A172 (cell line): Measurements from ENCODE around the gene PDE4D. TPM values are rescaled to one million over a fixed set of nuclear protein-coding genes. Genes with fewer than 3 reads are reported as not detected.
"Not testable (repeated sequence)": the region's sequence is repeated elsewhere in the genome, so short reads cannot be mapped to it uniquely, and the experiment has no call there.

ENCODE experiments used
- DNase-seq: peaks from one replicate; pipeline ENCODE4 v3.0.0-alpha.2; 2015; ENCODE audit warnings: low spot score
- total RNA-seq: library from RNA; depleted of rRNA; stranded (reverse); fragments of >200 nt; shearing (Covaris generic); gene quantifications from 2 replicates; pipeline ENCODE4 v1.2.3, GENCODE V29; 2014

Gene PDE4D
- total RNA-seq, 1 experiment from 2014 or later, result 7.6 TPM

DNA sequence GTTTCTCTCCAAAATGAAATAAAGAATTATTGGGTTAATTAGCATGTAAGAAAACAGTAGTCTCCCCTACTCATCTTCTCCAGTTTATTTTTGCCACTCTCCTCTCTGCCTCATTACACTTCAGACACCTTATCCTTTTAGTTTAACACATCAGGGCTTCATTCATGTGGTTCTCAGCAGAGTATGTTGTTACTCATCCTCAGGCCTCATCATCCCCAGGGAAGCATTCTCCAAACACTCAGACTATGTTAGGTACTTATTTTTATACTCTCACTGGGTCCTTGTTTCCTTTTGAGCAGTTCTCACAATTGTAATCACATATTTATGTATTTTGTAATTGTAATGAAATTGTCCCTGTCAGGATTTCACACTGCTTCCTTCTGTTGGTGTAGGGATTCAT lies 470.5 kb downstream of the PDE4D start:
- no peak for DNase-seq

DNA sequence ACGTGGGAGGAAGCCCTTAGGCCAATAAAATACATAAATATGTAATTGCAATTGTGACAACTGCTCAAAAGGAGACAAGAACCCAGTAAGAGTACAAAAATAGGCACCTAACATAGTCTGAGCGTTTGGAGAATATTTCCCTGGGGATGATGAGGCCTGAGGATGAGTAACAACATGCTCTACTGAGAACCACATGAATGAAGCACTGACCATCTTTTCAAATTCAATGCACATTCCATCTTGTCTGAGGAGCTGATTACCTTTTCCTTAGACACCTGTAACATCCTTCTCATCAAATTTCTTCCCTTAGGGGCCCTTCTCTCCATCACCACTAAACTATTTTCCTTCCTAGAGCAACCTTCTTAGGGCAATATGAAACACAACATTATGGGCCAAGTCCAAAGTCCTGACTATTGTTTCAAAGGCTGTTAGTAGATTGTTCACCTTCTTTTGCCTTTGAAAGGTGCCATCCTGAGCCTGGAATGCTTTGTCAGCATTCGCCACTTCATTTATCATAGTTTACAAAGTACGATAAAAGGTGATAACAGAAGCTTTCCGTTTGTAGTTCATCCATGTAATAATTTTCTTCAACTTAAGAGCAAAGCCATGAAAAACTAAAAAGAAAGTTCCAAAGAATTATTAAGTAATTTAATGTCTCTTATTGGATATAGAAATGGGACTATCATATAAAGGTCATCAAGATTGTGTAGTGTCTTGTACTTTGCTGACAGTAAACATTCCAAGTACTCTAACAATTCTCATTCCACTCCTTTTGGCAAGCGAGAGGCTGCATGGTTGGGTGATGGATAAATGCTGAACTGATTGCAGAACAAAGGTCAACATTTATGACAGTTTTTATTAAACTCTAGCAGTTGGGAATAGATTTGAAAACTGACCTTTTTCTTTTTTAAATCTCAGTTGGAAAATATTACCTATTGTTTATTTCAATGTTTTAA lies 471.3 kb downstream of the PDE4D start:
- no peak for DNase-seq

DNA sequence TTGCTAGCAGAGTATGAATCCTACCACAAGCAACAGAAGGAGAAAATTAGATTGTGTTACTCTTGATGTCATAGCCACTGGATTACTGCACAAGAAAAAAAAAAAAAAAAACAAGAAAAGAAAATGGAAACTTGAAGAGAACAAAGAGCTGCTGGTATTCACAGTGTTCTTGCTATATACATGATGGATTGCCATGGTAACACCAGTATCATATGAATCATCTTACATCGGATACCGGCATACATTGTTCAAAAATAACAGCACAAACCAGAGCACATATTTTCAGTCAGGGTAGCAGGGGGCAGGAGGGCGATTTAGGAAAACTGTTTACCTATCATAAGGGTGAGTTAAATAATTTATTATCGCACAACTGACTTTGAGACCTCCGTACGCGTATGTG lies 472.9 kb downstream of the PDE4D start:
- no peak for DNase-seq

DNA sequence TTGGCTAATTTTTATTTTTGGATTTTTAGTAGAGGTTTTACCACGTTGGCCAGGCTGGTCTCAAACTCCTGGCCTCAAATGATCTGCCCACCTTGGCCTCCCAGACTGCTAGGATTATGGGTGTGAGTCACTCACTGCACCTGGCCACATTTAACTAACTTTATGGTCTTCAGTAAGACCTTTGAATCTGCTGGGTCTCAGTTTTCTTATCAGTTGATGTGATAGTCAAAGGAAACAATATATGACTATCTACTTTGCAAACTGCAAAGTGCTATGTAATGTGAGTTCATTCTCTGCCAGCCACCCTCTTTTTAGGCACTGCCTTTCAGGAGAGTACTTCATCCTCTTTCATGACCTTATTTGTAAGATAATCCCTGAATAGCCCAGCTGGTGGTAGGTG lies 474.7 kb downstream of the PDE4D start:
- DNase-seq, result no peak

DNA sequence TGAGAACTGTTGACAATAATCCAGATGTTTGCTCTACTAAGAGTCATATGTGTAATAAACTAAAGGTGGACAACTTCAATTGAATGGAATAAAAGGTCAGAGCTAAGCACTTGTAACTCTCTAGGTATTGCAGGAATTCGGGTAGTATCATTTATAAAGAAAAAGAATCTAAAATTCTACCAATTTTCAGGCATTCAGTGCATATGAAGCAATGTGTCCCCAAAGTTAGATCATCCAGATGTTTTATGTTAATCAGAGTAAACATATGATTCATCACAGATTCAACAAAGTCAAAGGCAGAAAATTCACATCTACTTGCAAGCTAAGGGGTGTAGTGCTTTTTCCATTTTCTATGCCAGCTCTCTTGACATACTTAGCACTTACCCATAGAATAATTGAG lies 477.1 kb downstream of the PDE4D start:
- no peak for DNase-seq

DNA sequence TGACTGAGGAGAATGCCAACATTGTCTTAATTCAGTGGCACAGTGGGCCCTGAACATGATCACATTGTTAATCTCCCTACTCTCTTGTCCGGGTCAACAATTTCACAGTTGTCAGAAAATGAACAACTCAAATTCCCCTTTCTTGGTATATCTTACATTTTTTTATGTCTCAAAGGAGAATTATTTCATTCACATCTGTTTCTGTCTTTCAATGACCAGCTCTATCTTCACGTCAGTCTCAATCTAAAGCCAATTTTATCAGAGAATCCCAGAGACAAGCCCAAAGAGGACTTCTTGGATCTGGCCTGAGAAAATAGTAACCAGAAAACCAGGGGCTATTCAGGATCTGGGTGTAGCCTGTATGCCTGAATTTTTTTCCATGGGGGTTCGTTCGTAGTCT lies 477.5 kb downstream of the PDE4D start:
- DNase-seq, result no peak

DNA sequence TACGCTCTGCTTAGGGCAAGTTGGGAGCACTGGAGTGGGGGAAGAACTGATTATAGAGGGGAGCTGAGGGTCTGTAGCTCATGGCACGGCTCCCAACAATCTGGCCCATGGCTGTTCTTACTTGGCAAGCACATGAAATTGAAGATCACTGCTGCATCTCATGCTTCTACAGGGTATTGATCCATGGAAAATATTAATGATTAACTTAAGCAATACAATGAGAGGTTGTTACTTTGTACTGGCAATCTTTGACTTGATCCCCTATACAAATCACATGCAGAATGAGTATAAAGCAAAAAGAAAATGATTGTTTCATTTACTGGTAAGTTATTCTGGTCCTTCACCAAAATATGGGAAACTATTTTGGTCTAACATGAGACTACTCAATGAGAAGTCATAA lies 481.1 kb downstream of the PDE4D start:
- no peak for DNase-seq

DNA sequence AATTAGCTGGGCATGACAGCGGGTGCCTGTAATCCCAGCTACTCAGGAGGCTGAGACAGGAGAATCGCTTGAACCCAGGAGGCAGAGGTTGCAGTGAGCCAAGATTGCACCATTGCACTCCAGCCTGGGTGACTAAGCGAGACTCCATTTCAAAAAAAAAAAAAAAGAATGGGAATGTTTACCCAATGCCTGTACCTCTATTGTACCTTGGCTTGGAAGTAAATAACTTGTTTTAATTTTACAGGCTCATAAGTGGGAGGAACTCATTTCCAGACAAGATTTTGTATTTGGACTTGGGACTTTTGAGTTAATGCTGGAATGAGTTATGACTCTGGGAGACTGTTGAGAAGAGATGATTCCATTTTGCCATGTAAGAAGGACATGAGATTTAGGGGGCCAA lies 484.5 kb downstream of the PDE4D start:
- DNase-seq, result not testable (repeated sequence)

DNA sequence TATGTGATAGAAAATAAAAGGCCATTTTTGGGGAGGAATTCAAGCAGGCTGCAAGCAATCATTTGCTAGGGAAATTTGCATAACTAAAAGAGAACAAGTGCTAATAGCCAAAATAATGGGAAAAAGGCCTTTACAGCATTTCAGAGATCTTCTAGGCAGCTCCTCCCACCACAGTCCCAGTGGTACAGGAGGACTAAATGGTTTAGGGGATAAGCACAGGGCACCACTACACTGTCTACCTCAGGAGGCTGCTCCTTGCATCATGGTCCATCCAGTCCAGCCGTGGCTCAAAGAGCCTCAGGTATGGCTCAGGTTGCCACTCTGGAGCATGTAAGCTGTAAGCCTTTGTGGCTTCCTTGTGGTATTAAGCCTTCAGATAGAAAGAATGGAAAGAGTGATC lies 485.6 kb downstream of the PDE4D start:
- no peak for DNase-seq

DNA sequence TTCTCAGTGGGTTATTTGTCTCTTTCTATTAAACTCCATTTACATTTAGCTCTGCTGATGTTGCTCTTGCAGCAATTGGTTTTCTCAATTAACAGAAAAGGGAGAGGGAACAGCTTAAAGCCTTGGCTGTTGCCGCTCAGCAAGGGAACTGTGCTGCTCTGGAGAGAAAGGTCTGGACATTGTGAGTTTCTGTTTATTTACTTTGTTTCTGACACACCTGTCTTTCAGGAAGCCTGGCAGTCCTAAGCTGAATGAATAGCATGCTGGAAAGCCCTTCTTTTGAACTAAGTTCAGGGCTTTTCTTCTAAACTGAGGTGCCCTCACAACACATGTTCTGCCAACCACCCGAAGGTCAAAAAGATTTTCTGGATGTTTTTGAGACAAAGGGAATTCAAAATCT lies 491.9 kb downstream of the PDE4D start:
- DNase-seq, result no peak

DNA sequence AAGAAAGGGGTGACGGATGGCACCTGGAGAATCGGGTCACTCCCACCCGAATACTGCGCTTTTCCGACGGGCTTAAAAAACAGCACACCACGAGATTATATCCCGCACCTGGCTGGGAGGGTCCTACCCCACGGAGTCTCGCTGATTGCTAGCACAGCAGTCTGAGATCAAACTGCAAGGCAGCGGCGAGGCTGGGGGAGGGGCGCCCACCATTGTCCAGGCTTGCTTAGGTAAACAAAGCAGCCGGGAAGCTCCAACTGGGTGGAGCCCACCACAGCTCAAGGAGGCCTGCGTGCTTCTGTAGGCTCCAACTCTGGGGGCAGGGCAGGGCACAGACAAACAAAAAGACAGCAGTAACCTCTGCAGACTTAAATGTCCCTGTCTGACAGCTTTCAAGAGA lies 498.6 kb downstream of the PDE4D start:
- DNase-seq, result not testable (repeated sequence)

DNA sequence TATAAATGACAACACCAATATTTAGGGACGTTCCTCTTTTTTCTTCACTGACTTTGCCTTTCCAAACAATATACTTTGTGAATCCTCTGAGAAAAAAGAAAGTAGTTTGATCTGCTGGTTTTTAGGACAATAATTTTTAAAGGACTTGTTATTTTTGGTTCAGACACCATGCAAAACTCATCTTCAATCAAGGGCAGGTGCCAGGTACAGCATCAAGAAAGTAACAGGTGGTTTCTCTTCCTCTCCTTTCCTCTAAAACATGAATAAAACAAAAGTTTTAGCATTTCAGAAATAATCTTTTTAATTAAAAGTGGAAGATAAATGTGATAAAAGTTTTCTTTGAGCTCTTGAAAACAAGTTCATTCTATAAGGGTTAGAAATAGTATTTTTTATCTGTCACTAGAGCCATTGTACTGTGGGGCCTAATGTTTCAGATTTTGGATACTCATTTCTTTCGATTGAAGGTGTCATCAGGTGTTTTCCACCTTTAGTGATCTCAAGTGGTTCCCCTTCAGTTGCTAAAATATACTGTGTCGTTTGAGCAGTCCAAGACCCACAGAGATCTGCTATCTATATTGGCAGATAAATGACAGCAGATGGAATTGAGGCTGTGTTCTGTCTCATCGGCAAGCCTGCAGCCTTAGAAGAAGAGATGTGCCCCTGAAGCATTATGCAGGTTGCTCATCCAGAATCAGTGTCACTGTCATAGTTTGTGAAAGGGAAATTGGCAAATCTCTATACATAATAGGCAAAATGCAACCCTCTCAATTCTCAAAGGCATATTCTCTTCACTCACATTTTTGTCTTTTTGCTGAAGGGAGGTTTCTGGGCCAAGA lies 499.7 kb downstream of the PDE4D start:
- no peak for DNase-seq

DNA sequence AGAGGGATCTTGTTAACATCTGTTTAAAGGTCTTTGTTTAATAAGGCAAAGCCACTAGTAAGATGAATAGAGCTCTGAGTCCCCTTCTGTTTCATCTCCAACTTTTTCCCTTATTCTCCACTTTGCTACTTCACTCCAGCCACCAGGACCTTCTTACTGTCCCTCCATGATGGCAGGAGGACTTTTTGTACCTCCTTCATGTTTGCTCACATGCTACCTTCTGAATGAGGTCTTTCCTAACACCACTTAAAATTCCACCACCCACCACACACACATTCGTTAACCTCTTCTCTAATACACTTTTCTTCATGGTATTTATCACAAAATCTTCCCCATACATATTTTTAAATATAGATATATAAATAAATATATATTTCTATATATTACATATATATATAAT lies 501.9 kb downstream of the PDE4D start:
- no peak for DNase-seq

DNA sequence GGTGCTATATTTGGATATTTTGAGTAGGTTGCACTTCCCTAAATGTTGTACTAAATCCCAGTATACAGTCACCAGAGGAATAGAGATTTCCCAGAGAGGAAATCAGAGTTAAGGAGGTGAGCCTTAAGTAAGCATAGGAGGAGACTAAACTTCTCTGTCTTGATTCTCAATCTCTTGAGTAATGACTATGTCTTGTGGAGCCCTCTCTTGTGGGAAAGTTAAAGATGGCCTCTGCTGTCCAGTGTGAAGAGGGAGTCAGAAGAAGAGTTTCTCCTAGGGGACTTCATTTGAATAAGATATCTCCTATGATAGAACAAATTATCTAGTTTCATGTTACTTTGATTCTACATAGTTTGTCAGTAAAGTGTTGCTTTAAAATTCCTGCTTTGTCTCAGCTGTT lies 502.5 kb downstream of the PDE4D start:
- no peak for DNase-seq

DNA sequence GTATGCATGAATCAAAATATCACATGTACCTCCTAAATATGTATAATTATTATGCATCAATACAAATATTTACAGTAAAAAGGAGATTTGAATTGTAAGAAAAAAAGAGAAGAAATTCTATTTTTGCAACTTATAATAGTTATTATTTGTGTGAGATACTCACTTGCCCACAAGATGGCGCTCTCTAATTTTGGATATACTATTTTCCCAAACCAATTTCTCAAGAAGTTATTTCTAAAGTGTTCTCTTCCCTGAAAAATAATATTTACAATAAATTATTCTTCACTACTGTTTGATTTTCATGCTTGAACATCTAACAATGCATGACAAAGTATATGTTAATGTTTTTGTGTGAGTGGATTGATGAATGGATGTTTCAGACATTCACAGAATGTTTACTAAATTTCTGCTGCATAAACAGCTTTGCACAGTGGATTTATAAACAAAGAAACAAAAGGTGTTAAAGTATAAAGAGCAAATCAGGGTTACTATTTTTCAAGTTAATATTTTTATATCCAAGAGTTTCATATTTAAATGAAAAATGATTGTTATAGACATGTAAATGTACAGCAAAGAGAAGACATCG lies 503.4 kb downstream of the PDE4D start:
- no peak for DNase-seq

DNA sequence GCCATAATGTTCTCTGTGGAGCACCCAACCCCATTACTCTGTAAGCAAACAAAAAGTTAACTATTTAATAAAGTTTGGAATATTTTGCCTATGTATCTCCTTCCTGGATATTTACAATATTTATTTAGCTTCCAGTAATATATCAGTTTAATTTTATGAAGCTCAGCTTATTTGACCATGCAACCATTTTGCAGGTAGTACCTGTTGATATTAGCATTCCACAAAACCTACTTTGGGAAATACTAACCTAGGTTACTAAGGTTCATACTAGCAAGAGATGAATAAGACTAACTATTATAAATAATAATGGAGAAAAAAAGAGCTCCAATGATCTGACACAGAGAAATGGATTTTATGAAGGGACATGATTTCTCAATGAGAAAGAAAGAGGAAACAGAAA lies 506.4 kb downstream of the PDE4D start:
- no peak for DNase-seq

DNA sequence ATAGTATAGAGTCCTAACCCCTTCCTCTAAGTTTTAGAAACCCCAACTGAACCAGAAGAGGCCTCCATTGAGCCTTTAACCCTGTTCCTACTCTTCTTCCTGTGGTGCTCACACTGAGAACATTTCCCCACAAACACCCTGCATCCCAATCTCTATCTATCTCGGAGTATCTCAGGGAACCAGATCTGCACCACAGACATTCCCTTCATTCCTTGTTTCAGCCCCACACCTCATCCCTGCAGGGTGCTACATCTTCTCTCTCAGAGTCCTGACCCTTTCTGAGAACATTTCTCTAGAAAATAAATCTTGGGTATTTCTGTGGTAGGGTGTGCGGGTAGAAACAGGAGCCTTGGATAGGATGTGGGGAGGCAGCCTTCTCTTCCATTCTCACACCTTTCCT lies 507.8 kb downstream of the PDE4D start:
- no peak for DNase-seq

DNA sequence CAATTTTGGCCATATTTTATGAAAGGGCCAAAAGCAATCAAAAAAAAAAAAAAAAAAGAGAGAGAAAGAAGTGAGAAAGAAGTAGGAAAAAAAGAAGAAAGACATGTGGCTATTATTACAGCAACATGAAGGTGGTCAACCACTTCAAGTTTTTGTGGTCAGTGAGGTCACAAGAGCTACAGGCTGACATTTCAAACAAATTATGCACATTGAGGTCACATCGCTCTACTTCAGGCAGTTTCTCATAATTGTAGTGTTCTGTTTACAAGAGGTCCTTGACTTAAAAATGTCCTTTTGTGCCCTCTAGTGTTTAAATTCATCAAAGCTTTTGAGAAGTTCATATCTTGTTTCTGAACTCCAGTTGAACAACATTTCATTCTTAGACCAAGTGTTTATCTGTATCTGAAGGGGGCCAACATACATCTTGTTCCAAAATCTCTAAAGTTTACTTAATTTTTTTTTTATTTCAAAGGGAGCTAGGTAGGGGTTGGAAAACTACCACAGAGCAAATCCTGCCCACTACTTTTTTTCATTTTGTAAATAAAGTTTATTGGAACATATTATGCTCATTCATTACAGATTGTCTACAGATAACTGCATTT lies 513.1 kb downstream of the PDE4D start:
- peak; percentile 89 for DNase-seq

DNA sequence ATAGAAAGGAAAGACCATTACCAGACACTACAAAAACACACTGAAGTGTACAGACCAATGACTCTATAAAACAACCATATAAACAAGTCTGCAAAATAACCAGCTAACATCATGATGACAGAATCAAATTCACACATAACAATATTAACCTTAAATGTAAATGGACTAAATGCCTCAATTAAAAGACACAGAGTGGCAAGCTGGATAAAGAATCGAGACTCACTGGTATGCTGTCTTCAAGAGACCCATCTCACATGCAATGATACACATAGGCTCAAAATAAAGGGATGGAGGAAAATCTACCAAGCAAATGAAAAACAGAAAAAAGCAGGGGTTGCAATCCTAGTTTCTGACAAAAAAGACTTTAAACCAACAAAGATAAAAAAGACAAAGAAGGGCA lies 519.5 kb downstream of the PDE4D start:
- not testable (repeated sequence) for DNase-seq

DNA sequence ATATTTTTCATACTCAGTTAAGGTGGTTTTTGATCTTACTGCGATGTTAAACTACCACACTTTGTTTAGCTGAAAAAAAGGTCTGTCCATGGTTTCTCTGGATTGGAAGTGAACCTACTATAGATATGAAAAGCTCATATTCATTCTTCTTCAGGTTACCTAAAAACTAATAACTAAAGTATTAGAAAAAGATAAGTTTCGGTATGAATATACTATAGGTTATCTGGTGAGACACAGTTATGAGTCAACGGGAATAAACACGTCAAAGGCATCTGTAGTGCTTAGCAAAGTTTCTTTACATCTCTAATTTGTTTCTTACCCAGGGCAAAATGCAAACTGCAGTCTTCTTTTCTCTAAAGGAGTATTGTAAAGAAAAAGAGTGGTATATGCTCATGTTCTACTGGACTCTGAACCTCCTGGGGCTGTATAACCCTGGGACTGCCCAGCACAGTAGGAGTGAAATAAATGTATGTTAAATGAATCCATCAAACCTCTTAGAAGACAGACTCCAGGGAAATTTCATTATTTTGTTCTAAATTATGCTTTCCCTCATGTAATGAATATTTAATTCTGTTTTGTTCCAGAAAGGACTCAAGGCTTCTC lies 521.9 kb downstream of the PDE4D start:
- DNase-seq, result no peak

DNA sequence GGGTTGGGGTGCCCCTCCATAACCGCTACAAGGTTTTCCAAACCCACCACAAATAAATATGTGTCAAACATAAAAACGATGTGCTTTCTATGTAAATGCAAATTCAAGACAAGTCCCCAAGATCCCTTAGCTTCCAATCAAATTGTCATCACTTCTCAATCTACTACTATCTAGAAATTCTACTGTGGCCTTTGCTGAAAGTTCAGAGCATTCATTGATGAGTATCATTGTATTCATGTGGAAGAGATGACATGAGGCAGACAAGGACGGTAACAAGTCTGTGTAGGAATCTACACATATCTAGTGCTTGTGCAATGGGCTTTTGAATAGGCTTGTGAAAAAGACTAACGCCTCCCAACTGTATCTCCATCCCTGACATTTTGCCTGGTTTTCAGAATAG lies 524.6 kb downstream of the PDE4D start:
- no peak for DNase-seq
